ENCODE results near the gene C1QTNF6.

The C1QTNF6 gene

DNA sequence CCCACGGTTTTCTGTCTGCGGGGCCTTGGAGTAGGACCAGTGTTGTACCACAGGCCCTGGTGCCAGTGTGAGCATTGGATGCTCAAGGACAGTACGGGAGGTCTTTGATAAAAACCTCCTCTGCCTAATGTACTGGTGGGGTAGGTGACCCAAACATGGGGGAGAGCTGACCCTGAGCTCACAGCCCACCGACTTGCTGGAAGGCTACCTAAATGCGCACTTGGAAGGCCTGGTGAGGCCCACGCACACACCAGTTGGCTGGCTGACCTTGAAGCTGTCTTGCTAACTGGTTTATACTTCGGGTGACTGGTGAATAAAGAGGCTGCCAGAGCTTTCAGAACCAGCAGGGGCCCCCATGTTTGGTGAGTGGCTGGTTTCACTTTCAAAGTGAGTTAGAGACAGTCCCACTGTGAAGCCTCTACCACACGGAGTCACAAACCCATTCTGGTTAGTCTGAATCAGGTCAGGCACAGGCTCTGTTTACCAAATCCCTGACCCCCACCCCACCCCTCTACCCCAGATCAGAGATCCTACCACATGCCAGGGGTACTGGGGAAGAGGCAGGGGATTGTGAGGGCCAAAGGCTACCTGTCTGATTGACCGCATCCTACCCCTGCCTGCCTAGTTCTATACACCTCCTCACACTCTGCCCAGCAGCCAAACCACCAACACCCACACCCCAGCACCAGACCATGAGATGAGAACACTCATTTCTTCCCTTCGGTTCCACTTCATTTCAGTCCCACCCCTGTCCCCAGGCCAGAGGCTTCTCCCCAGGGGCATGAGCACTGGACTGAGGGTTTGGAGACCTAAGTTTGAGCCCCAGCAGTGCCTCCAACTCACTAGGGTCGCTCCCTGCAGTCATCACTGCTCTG is 25.6 kb downstream of the C1QTNF6 start:
- DNase-seq (ENCODE audit: low spot score) = no peak

DNA sequence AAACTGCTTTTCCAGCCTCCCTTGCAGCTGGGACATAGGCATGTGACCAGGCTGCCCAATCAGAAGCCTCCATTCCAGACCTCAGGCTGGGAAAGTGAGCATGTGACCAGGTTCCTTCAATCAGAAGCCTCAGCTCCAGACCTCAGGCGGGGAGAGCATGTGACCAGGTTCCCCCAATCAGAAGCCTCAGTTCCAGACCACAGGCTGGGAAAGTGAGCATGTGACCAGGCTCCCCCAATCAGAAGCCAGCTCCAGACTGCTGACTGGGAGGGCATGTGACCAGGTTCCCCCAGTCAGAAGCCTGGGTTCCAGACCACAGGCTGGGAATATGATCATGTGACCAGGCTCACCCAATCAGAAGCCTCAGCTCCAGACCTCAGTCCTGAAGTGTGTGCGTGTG is 26.6 kb downstream of the C1QTNF6 start:
- no peak for DNase-seq (ENCODE audit: low spot score)

DNA sequence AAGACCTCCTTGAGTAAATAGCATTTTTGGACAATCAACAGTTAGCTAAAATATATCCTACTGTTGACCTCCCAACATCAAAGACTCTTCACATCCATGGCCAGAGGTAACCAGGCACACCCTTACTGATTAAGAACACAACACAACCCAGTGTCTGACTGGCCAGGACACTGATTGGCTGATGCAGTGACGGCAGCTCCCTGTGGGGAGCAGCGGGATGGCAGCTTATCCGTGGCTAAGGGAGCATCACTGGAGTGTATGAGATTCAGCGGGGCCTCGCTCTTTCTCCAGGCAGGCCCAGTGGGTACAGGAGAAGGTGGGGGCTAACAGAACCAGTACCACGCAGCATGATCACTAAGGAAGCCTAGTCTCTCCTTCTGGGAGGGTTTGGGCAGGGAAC is 28.0 kb downstream of the C1QTNF6 start:
- no peak for DNase-seq (ENCODE audit: low spot score)

DNA sequence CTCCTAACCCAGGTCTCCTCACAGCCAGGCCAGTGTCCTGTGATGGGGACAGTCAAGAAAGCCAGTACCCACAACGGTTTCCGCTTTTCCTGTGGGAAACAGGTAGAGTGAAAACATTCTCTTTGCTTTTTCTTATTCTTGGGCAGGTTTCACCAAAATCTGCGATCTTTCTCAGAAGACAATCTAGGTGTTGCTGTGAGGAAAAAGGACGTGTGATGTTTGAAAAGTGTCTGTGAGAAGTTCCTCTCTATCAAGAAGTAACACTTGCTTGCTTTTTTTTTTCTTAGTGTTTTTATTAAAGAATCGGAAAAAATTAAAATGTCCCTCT is 29.1 kb downstream of the C1QTNF6 start:
- DNase-seq (ENCODE audit: low spot score) = no peak

DNA sequence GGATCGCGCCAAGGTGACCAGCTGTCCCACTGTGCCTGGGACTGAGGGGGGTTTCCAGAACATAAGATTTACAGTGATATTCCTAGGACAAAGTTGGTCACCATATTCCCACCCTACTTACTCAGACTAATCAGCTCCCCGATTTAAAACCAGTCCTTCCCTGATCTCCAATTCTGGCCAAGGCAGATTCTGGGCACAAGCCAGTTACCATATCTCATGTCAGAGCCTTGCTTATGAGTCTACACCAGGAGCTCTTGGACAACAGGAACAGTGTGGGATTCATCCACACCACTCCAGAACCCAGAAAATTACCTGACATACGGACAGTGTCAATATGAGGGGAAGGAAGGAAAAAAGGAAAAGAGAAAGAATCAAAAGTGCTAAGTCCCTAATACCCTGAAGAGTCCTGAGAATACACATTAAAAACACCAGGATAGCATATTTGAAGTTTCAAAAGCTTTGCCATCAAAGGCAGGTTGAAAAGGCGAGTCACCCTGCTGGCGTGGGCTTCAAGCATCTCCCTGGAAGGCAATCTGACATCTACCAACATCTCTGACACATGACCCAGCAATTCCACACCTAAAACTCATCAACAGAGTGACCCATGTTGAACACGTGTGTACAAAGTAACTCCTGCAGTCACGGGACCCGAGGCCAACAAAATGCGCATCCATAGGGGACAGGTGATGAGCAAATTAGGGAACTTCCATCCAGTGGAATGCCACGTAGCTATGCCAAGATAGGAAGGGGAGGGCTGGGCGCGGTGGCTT is 30.3 kb downstream of the C1QTNF6 start:
- no peak for DNase-seq (ENCODE audit: low spot score)

DNA sequence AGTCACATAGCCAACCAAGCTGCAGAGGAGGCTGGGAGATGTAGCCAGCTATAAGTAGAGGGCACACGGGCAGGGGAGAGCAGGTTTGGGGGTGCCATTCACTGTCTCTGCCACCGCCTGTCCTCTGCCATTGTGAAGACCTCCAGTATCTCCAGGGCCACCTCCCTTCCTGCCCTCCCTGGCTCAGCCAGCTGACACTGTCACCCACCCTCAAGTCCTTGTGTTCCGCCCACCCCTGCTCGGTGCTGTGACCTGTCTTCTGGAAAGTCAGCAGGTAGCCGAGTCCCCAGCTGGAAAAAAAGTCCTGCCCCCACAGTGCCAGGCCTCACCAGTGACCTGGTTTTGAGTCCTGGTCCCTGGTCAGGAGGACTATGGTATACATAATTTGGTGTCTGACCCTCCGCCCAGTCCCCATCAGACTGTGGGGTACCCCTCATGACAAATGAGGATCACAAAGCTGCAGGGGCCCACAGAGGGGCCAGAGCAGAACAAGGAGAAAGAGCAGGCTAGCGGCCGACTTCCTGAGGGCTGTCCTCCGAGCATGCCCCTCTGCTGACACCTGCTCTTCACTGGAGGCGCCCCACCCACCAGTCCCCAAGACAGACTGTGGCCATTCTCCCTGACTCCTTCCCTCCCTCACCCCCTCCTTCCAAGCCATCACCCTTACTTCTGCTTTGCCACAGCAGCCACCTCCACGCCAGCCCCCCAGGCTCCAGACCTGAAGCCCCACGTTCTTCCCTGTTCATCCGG is 31.2 kb downstream of the C1QTNF6 start:
- DNase-seq (ENCODE audit: low spot score) = no peak

DNA sequence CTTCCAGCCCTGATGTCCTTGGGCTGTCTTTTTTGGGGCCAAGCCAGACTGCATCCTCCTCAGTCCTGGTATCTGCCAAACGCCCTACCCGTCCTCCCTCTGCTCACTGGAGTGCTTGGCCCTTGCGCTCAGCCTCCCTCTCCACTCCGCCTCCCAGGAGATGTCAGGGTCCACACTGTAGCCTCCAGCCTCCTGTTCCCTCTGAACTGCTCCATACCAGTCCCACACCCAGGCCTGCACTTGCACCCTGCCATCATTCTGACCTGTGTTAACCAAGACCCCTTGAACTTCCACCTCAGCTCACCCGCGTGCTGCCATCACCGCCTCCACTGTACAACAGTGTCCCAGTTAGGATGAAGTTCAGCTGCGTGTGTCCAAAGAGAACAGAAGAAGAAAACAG is 32.1 kb downstream of the C1QTNF6 start:
- no peak for DNase-seq (ENCODE audit: low spot score)

DNA sequence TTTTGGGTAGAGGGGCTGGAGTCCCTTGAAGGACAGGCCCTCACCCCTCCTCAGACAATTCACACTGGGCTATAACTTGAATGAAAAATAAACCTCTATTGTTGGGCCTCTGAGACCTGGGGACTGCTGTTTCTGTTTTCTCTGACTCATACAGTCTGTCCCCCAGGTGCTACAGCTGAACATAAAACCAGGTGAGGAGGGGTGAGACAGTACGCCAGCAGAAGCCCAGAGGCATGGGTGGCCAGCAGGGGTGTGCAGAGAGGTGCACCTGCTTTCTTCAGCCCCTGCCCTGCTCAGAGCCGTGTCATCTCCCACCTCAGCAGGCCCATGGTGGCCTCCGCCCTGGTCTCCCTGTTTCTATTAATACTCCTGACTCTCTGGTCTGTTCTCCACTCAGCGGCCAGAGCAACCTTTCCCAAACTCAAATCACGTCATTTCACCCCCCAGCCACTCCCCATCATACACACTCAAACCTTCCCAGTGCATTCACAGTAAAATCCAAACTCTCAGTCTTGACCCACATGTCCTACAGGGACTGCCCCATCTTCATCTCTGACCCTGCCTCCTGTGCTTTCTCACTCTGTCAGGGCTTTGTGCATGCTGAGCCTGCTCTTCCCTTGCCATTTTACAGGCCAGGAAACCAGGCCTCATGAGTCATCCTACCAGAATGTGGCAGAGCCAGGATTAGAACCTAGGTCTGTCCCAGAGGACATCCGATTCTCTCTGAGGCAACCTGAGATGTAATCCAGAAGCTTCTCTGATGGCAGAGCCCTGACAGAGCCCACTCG is 32.9 kb downstream of the C1QTNF6 start:
- DNase-seq (ENCODE audit: low spot score) = no peak

DNA sequence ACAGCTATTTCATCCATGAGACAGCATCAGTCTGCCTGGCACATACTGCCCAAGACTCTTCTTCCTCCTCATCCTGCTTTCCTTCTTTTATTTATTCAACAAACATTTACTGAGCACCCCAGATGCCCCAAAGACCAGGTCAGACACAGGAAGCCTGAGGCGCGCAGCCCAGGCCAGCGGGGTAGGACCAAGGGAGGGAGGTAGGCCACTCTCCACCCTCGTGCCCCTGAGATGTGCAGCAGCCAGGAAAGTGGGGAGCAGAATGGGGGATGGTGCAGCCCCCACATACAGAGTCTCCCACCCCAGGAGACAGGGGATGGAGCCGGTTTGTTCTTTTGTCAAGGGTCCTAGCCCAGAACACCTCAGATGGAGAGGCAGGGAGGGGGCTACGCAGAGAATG is 34.1 kb downstream of the C1QTNF6 start:
- DNase-seq (ENCODE audit: low spot score) = no peak

DNA sequence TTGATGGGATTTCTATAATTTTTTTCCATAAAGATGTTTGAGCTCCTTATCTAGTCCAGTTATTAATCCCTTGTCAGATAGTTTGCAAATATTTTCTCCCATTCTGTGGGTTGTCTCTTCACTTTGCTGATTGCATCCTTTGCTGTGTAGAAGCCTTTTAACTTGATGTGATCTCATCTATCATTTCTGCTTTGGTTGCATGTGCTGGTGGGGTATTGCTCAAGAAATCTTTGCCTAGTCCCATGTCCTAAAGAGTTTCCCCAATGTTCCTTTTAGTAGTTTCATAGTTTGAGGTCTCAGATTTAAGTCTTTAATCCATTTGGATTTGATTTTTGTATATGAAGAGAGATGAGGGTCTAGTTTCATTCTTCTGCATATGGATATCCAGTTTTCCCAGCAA is 36.6 kb downstream of the C1QTNF6 start:
- no peak for DNase-seq (ENCODE audit: low spot score)

DNA sequence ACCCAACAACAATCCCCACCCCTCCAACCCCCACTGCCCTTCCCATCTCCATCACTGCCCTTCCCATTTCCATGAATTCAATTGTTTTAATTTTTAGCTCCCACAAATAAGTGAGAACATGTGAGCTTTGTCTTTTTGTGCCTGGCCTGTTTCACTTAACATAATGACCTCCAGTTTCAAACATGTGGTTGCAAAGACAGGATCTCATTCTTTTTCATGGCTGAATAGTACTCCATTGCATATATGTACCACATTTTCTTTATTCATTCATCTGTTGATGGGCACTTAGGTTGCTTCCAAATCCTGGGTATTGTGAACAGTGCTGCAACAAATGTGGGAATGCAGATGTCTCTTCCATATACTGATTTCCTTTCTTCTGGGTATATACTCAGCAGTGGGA is 37.3 kb downstream of the C1QTNF6 start:
- DNase-seq (ENCODE audit: low spot score) = no peak

DNA sequence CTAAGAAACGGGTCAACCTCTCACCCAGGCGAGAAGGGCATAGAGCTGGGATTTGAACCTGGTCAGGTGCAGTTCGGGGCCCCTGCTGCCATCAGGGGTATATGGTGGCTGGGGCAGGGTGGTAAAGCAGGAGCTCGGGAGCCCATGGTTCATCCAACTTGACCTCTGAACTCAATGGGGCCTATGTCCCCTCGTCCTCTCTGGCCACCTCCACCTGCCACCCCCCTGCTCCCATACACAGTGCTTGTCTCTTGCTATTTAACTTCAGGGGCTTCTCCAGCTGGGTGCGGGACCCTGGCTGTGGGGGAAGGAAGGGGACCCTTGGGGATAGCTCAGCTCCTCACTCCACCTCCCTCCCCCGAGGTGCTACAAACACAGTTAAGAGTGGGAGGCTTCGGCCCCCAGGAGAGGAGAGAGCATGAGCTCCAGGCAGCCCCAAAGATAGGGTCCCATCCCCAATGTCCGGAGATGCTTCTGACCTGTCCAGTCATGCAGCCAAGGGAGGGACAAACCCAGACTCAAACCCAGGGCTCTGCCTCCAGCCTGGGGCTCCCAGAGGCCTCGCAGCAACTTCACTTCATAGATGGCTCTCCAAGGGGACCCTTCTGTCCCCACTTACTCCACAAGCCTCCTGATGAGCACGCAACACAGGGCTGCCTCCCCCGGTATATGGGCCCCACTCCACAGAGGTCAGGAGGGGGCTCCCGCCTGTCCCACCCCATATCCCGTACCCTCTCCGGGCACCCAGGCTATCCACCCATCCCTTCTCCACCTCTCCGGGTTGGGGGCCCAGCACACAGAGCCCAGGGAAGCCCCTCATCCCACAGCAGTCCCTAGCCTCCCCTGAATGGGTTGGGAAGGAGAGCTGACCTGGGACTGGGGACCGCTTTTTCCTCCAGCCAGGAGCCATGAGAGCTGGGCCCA is 39.0 kb downstream of the C1QTNF6 start:
- DNase-seq (ENCODE audit: low spot score) = no peak

DNA sequence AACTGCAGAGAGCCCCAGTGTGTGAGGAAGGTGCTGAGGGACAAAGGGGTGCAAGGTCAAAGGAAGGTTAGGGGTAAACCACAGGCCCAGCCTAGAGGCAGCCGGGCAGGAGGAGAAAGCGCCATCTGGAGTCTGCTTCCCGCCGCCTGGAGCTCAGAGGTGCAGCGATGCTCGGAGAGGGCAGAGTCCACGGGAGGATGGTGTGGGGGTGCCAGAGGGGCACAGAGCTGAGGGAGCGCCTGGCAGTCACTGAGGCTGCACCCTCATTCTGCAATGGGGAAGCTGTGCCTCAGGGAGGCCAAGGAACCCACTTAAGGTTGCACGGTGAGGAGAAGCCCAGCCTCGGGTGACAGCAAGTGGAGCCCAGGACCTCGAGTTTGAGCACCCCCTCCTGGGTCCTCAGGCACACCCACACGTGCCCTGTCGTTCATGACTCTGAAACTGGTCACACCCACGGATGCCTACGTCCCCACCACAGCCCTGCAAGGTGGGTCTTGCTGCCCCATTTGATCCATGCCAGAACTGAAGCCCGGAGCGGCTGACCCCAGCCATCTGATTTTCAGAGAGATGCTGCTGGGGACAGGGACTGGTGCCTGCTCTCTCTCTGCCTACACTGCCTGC is 39.9 kb downstream of the C1QTNF6 start:
- DNase-seq (ENCODE audit: low spot score) = no peak

DNA sequence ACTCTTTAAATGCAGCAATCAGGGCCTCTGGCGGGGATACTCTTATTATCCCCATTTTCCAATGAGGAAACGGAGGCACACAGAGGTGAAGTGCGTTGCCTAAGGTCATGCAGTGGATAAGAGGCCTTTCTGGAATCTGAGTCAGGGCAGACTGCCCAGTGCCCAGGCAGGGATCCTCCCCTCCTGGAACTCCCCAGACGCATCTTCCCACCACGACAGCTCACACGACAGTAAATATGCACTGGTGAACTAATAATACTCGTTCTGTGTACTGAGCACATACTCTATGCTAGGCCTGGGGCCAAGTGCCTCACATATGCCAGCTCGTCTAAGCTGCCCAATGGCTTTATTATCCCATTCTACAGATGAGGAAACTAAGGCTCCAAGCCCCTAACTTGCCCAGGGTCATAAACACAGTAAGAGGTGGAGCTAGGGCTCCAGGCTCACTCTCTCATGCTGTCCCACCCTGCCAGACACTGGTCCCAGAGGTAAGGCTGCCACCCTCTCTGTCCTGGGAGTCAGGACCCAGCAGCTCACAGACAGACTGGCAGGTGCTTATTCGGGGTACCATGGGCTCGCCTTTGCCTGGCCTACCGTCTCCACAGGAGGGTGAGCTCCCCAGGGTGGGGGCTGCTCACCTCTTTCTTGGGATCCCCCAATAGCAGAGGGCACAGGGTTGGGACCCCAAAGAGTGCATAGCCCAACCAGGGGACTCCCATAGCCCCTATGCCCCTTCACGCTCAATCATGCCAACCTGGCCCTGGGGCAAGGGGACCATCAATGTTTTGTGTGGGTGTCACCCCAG is 40.7 kb downstream of the C1QTNF6 start:
- DNase-seq (ENCODE audit: low spot score) = no peak

DNA sequence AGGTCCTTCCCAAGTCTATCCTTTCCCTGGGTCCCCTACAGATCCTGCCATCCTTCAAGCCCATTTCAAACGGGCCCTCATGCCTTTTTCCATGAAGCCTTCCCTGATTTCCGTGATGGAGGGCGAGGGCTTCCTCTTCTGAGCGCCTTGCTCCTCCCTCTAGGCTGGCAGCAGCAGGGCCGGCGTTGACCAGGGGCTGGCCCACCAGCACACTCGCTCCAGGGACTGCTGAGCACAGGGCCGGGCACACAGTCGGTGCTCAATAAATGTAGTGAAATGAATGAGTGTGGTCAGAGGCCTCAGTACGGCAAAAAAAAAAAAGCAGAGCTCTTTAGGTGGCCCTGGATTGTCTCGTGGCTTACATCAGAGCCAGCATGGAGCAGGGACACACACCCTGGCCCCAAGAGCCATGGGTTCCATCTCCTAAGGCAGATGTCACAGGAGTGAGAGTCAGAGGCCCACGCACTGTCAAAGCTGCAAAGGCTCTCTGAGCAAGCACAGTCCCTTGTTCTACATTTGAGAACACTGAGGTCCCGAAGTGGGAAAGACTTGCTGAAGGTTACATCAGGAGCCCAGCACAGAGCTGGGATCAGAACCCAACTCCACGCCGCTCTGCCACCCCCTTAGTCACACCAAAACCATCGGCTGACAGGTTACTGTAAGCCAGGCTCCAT is 41.4 kb downstream of the C1QTNF6 start:
- DNase-seq (ENCODE audit: low spot score) = no peak

DNA sequence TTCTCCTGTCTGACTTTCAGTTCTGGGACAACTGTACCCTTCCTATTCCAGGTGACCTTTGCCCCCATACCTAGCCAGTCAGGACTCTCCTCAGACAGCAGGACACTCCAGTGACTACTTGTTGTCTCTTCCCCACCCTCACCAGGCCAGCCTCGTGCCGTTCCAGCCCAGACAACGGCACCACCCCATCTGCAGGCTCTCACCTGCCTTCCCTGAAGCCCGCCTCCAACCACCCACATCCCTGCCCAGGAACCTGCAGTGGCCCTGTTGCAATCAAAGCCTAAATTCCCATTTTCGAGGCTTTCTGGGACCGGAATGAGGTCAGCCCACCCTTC is 42.0 kb downstream of the C1QTNF6 start:
- no peak for DNase-seq (ENCODE audit: low spot score)

DNA sequence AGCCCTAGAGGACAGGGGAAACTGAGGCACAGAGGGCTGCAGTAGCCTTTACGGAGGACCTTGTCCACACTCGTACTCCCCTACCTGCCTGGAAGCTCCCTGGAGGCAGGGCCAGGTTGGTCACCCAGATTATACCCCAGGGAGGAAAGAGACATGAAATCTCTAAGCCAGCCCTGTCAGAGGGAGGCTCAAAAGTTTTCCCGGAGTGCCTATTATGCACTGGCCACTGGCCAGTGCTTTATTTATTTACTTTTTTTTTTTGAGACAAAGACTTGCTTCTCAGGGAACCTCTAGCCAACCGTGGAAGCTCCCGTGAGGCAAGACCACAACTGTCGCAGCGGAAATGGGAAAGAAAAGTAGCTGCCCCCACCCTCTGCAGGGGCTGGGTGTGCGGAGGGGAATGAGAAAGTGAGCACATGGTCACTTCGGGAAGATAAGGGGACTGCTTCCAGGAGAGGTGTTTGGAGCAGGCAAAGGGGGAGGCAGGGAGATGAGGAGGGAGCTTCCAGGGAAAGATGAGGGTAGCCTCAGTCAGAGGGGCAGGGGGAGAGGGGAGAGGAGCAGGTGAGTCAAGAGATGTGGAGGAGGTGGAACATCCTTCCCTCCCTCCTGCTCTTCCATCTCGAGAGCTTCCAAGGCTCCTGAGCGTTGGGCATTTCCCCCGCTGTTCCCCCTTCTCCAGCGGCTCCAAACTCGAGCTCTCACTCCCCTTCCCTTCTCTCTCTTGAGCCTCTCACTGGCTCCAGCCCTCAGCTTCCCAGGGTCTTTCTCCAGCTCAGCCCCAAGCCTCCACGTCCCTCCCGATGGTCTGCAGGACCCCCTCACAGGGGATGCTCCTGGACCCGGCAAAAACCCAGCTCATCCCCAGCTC is 42.6 kb downstream of the C1QTNF6 start:
- DNase-seq (ENCODE audit: low spot score) = no peak

DNA sequence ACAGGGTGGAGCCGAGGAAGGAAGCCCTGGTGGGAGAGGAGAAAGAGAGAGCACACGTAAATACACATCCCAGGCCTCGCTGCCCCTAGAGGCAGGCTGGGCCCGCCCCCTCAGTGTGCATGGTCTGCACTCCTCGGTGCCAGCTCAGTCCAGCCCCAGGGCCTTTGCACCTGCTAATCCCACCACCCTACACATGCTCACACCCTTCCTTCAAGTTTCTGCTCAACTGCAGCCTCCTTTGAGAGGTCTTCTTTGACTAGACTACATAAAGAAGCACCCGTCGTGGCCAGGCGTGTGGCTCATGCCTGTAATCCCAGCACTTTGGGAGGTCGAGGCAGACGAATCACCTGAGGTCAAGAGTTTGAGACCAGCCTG is 43.9 kb downstream of the C1QTNF6 start:
- DNase-seq (ENCODE audit: low spot score) = no peak

Data from left forelimb (tissue), 1 donor.